K562 (cell line): ENCODE measurements around the gene ABHD17C. TPM values are rescaled to one million over a fixed set of nuclear protein-coding genes. Genes with fewer than 3 reads are reported as not detected.

ENCODE experiments used
- ATAC-seq: fragments of 200-7000 bp; cut with Tn5 transposase; 3 replicates; pipeline ENCODE4 v1.9.1; 2020; ENCODE audit warnings: moderate library complexity
- BruUV-seq: library from RNA; stranded (reverse); fragments of 400-500 nt; replicated peaks from 2 replicates; lab custom pipeline; 2021; lab: Mats Ljungman, UMichigan
- CTCF ChIA-PET: fragments of 300-600 bp; formaldehyde crosslinking; extraction: SDS; loops from one replicate; lab custom pipeline; 2021; ENCODE audit warnings: low intra/inter-chr PET ratio; lab: Yijun Ruan, JAX
- POLR2A ChIA-PET: fragments of 300-600, 350-650 bp; sonication (Branson Sonifier 250); formaldehyde crosslinking; extraction: SDS; loops from one replicate; lab custom pipeline; 2021; ENCODE audit warnings: antibody characterized with exemption, inconsistent platforms; lab: Yijun Ruan, JAX
- DNase-seq, 4 experiments: peaks; one replicate each; pipeline versions ENCODE4 v3.0.0 to v3.0.0-alpha.2; 2011 to 2018; ENCODE audit warnings: low spot score in 3 of 4, mixed read lengths in 3 of 4; ENCODE audit errors: extremely low read depth in 1 of 4
- FAIRE-seq: peaks from 2 replicates; lab custom pipeline; 2011; peaks lifted over from hg19 to GRCh38; lab: Jason Lieb, UNC
- H2AFZ ChIP-seq: 2 replicates; pipeline ENCODE4 v1.6.0; 2011; ENCODE audit warnings: low read depth, low read length, control low read depth, inconsistent platforms
- H3K27ac ChIP-seq: fragments of 200-600 bp; 3 replicates; pipeline ENCODE4 v1.8.0; 2011; ENCODE audit warnings: low read depth, mild to moderate bottlenecking, control low read depth, inconsistent platforms, low read length, moderate library complexity, mixed read lengths; ENCODE audit errors: extremely low read depth
- H3K27me3 ChIP-seq, 2 experiments: fragments of 300-600 bp in 1 of 2; 2 replicates in 1 of 2; 3 replicates in 1 of 2; pipeline versions ENCODE4 v1.6.0 to v1.8.0; 2011; ENCODE audit warnings: inconsistent platforms in 2 of 2, low read length in 2 of 2, mild to moderate bottlenecking in 1 of 2, mixed read lengths in 1 of 2, moderate library complexity in 1 of 2; ENCODE audit not compliant: control insufficient read depth in 2 of 2, insufficient read depth in 2 of 2
- H3K36me3 ChIP-seq: fragments of 300-600 bp; 3 replicates; pipeline ENCODE4 v1.8.0; 2011; ENCODE audit warnings: mild to moderate bottlenecking, low read length, inconsistent platforms; ENCODE audit not compliant: control insufficient read depth, insufficient read depth
- H3K4me1 ChIP-seq, 2 experiments: fragments of 200-600 bp in 1 of 2; replicated peaks in 1 of 2; 2 replicates in 1 of 2; 3 replicates in 1 of 2; pipeline versions ENCODE4 v1.5.1 to v1.8.0; 2011; ENCODE audit warnings: inconsistent platforms in 2 of 2, low read length in 2 of 2, mild to moderate bottlenecking in 1 of 2, mixed read lengths in 1 of 2, moderate library complexity in 1 of 2; ENCODE audit not compliant: control insufficient read depth in 2 of 2, insufficient read depth in 2 of 2
- H3K4me2 ChIP-seq: 2 replicates; pipeline ENCODE4 v1.6.1; 2011; ENCODE audit warnings: low read length, control low read depth, inconsistent platforms, mixed read lengths; ENCODE audit not compliant: insufficient read depth
- H3K4me3 ChIP-seq: fragments of 200-600 bp; sonication (generic), shearing (Covaris generic); 2 replicates; pipeline ENCODE4 v1.5.1; 2016; ENCODE audit warnings: control low read depth, inconsistent platforms
- H3K79me2 ChIP-seq: fragments of 200-600 bp; 3 replicates; pipeline ENCODE4 v1.8.0; 2011; ENCODE audit warnings: low read length, inconsistent platforms; ENCODE audit not compliant: control insufficient read depth, insufficient read depth
- H3K9ac ChIP-seq, 2 experiments: 2 replicates each; pipeline versions ENCODE4 v1.6.0 to v1.6.1; 2011; ENCODE audit warnings: low read depth in 2 of 2, low read length in 2 of 2, control low read depth in 1 of 2, inconsistent platforms in 1 of 2, mild to moderate bottlenecking in 1 of 2, mixed read lengths in 1 of 2; ENCODE audit not compliant: insufficient read depth in 1 of 2
- H3K9me1 ChIP-seq: one replicate; pipeline ENCODE4 v1.6.0; 2011; ENCODE audit warnings: inconsistent platforms, mild to moderate bottlenecking, low read length, moderate library complexity; ENCODE audit not compliant: control insufficient read depth, insufficient read depth
- H3K9me3 ChIP-seq: replicated peaks from 2 replicates; pipeline ENCODE4 v1.5.1; 2011; ENCODE audit warnings: low read depth, low read length, inconsistent platforms; ENCODE audit not compliant: control insufficient read depth, insufficient read depth
- H4K20me1 ChIP-seq: replicated peaks from 2 replicates; pipeline ENCODE4 v1.6.1; 2011; ENCODE audit warnings: low read length, inconsistent platforms, mixed read lengths; ENCODE audit not compliant: control insufficient read depth, insufficient read depth
- ADNP ChIP-seq: fragments of 200-800 bp; sonication (Bioruptor generic); IDR thresholded peaks from 2 replicates; pipeline ENCODE4 v1.6.1; 2016; ENCODE audit warnings: missing genetic modification characterization, missing compliant biosample characterization
- KDM2B ChIP-seq: fragments of 250-450 bp; sonication (Bioruptor Pico); IDR thresholded peaks from 2 replicates; pipeline ENCODE4 v1.8.0; 2021; ENCODE audit warnings: mild to moderate bottlenecking, moderate library complexity
- LARP7 ChIP-seq: fragments of 450-650 bp; IDR thresholded peaks from 2 replicates; pipeline ENCODE4 v1.6.1; 2016
- NONO ChIP-seq, 2 experiments: fragments of 200-400 bp in 1 of 2; fragments of 450-650 bp in 1 of 2; formaldehyde crosslinking in 1 of 2; IDR thresholded peaks; 2 replicates each; pipeline ENCODE4 v1.6.1; 2017; ENCODE audit warnings: low read depth in 2 of 2, mild to moderate bottlenecking in 2 of 2, moderate library complexity in 2 of 2, low read length in 1 of 2
- ZC3H8 ChIP-seq: fragments of 450-650 bp; IDR thresholded peaks from 2 replicates; pipeline ENCODE4 v1.6.1; 2017
- in situ Hi-C: fragments of 300-500 bp; cut with MboI; formaldehyde crosslinking; loops from 4 replicates; pipeline ENCODE4 v1.15.0; 2018; ENCODE audit warnings: inconsistent platforms, mixed read lengths
- intact Hi-C: fragments of 100-400 bp; cut with micrococcal nuclease; formaldehyde crosslinking; loops from 2 replicates; pipeline ENCODE4 v1.14.2; 2022
- polyA plus RNA-seq, 8 experiments: library from polyadenylated mRNA; depleted of rRNA in 4 of 8; stranded (reverse) in 5 of 8; unstranded in 3 of 8; fragments of >200 nt; fragmentation: Nextera tagmentation in 2 of 8; fragmentation: Illumina TruSeq in 1 of 8; extraction: Ambion mirVana in 2 of 8; extraction: Trizol in 1 of 8; gene quantifications; 2 replicates each; pipeline versions ENCODE4 v1.2.1 to v1.2.3, GENCODE V29; 2011 to 2014; ENCODE audit warnings: inconsistent platforms in 1 of 8, missing spikeins in 1 of 8
- total RNA-seq, 7 experiments: library from RNA; depleted of rRNA in 6 of 7; stranded (reverse); fragments of >200 nt in 6 of 7; fragmentation: Illumina TruSeq in 2 of 7; extraction: Trizol in 2 of 7; gene quantifications; 2 replicates each; pipeline versions ENCODE4 v1.2.1 to v1.2.3, GENCODE V29; 2011 to 2021; ENCODE audit warnings: low replicate concordance in 1 of 7
- TF ChIP-seq, protein P1 (sequence below): fragments of 450-650 bp; formaldehyde crosslinking; IDR thresholded peaks from 2 replicates; pipeline ENCODE4 v1.4.0; 2022; ENCODE audit warnings: mild to moderate bottlenecking, moderate library complexity
- TF ChIP-seq, protein P2 (sequence below): fragments of 450-650 bp; formaldehyde crosslinking; IDR thresholded peaks from 2 replicates; pipeline ENCODE4 v1.4.0; 2020; ENCODE audit warnings: mild to moderate bottlenecking, moderate library complexity
- TF ChIP-seq, protein P3 (sequence below): IDR thresholded peaks from 2 replicates; pipeline ENCODE4 v1.6.1; 2011; ENCODE audit warnings: borderline replicate concordance, low read depth, mild to moderate bottlenecking, moderate library complexity, low read length; ENCODE audit not compliant: insufficient read depth, poor library complexity, severe bottlenecking

Gene ABHD17C
- total and polyA plus RNA-seq, 9 of the 15 experiments (the other 6 are each of a cell fraction or from before 2014, with no cell fraction given) = 0.04 to 0.42 (median 0.19) TPM; not detected in 1

DNA sequence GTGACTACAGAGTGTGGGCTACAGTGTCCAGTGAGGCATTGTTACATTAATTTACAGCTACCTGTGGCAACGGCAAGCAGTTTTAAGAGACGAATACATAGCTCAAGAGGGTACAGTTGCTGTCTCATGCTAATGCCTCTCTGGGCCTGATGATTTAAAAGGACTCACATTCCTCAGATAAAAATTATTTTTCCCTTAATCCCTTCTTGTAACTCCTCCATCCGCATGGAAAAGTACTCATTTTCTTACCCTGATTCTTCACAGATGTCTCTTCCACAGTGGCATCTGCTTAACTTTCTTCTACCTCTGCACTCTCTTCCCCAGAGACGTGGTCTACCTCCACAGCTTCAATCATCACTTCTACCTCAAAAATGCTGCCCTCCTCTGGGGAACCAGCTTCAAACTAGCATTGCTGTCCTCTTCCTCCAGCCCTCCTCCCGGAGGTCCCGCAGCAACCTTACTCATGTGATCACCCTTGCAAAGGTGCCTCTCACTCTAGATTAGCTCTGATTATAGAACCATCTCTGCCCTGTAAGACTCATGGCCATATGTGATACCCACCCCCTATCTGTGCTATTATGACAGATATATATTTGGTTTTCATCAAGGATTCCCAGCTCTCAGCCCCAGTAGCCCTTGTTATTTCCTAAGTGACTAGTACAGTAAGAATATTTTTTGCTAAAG lies 21.4 kb upstream of the ABHD17C start (continued):
- TF ChIP-seq ADNP (tag) = no peak
- TF ChIP-seq, protein P1, sequence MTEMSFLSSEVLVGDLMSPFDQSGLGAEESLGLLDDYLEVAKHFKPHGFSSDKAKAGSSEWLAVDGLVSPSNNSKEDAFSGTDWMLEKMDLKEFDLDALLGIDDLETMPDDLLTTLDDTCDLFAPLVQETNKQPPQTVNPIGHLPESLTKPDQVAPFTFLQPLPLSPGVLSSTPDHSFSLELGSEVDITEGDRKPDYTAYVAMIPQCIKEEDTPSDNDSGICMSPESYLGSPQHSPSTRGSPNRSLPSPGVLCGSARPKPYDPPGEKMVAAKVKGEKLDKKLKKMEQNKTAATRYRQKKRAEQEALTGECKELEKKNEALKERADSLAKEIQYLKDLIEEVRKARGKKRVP (CRISPR knock-in tag) = no peak
- TF ChIP-seq, protein P2, sequence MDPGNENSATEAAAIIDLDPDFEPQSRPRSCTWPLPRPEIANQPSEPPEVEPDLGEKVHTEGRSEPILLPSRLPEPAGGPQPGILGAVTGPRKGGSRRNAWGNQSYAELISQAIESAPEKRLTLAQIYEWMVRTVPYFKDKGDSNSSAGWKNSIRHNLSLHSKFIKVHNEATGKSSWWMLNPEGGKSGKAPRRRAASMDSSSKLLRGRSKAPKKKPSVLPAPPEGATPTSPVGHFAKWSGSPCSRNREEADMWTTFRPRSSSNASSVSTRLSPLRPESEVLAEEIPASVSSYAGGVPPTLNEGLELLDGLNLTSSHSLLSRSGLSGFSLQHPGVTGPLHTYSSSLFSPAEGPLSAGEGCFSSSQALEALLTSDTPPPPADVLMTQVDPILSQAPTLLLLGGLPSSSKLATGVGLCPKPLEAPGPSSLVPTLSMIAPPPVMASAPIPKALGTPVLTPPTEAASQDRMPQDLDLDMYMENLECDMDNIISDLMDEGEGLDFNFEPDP = no peak
- no peak for TF ChIP-seq ZC3H8
- TF ChIP-seq LARP7 = no peak
- no peak for TF ChIP-seq KDM2B (CRISPR knock-in tag)
- no peak for TF ChIP-seq NONO (IDR thresholded peaks at IDR 0.05; ENCODE audit: low read depth in 2 of 2, low read length in 1 of 2)

DNA sequence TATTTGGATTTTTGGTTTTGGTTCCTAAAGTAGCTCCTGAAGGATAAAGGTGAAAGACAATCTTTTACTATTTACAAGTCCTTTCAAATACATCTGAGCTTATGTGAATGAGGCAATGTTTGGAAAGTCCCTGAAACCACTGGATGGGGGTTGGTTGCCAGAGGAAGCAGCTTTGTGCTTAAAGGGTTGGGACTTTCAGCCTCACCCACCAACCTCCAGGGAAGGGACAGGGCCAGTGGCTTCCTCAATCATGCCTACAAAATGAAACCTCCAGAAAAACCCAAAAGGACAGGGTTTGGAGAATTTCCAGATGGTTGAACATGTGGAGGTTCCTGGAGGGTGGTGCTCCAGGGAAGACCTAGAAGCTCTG lies 20.9 kb upstream of the ABHD17C start:
- ChIA-PET POLR2A (interaction anchor here (1.0 to 1.1 kb wide), 2 partner anchors 9 to 18 kb away, joined by 3 to 4 read pairs; no protein-coding TSS in a partner anchor), CTCF (no interaction called here)
- TF ChIP-seq, protein P3, sequence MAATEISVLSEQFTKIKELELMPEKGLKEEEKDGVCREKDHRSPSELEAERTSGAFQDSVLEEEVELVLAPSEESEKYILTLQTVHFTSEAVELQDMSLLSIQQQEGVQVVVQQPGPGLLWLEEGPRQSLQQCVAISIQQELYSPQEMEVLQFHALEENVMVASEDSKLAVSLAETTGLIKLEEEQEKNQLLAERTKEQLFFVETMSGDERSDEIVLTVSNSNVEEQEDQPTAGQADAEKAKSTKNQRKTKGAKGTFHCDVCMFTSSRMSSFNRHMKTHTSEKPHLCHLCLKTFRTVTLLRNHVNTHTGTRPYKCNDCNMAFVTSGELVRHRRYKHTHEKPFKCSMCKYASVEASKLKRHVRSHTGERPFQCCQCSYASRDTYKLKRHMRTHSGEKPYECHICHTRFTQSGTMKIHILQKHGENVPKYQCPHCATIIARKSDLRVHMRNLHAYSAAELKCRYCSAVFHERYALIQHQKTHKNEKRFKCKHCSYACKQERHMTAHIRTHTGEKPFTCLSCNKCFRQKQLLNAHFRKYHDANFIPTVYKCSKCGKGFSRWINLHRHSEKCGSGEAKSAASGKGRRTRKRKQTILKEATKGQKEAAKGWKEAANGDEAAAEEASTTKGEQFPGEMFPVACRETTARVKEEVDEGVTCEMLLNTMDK = no peak
- Histone ChIP-seq H4K20me1 (no peaks in the 10 kb centered on the region), H3K9me3 (no peaks in the 10 kb centered on the region), H2AFZ (no peak overlapping the region), H3K9me1 (no peaks in the 10 kb centered on the region), H3K9ac (no peak overlapping the region), H3K36me3 (no peaks in the 10 kb centered on the region), H3K4me1 (no peaks in the 10 kb centered on the region), H3K4me2 (no peak overlapping the region), H3K4me3 (no peak overlapping the region), H3K79me2 (no peaks in the 10 kb centered on the region), H3K27ac (no peak overlapping the region), H3K27me3 (peaks cover 0 to 4% of the 10 kb centered on the region in 2 experiments; a peak in 1 of 5 replicates)
- ATAC-seq (no peak), DNase-seq (no peak), FAIRE-seq (no peak)
- in situ Hi-C loops = no loop called here
- intact Hi-C loops = no loop called here
- no TSS peak for BruUV-seq
